Measurements from ENCODE around the gene HEXD.
"Not testable (repeated sequence)": the region's sequence is repeated elsewhere in the genome, so short reads cannot be mapped to it uniquely, and the experiment has no call there.

HEXD gene

GRCh38 chr17:82446124-82446523, 28.0 kb downstream of the HEXD start:
- no peak for DNase-seq
- intact Hi-C loops (cut with DNase I): no loop called here

- DNase-seq: no peak
- intact Hi-C loops (cut with DNase I): no loop called here
Observed at GRCh38 chr17:82446649-82447048, 28.5 kb downstream of the HEXD start.

- intact Hi-C loops (cut with DNase I): no loop called here
- no peak for DNase-seq
Observed at GRCh38 chr17:82447876-82448275, 29.7 kb downstream of the HEXD start.

DNA sequence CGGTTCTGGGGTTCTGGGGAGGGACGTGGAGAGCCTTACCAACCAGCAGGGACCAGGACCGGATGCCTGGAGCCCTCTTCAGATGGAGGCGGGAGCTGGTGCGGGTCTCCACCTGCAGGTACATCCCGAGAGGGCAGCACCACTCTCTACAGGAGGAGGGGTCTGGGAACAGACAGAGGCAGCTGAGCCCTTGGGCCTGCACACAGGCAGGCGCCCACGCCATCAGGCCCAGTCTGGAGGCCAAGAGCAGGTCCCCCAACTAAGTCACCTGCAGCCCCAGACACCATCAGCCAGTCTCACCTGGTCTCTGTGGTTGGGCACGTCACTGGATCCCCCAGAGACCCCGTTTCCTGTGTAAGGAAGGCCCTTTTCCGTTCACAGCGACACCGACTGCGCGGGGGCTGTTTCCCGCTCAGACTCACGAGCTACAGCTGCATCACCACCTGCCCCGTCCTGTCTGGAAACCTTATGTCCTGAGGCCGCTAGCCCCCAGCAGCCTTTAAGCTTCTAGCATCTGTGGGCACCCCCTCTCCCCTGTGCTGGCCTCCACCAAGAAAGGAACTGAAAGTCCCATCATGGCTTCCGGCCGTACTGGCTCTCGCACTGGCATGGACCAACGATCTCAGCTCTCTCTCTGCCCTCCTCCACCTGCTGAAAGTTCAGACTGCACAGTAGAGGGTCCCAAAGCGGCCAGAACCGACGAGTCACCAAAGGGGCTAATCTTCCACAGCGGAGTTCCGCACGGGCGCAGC, 31.2 kb downstream of the HEXD start:
- peak in 1 of 42 donors; percentile 19 for DNase-seq
- intact Hi-C loops (cut with DNase I): no loop called here

- no peak for DNase-seq
- intact Hi-C loops (cut with DNase I): loop anchor here (10.0 kb wide), 1 partner anchor 65 kb away; the partner anchor contains the start of gene FOXK2
Observed at GRCh38 chr17:82449883-82450356, 31.8 kb downstream of the HEXD start.

- intact Hi-C loops (cut with DNase I): loop anchor here (10.0 kb wide), 1 partner anchor 64 kb away; the partner anchor contains the start of gene FOXK2
- peak; percentile 73 to 96 (median 93) for DNase-seq
Observed at GRCh38 chr17:82450357-82451106, 32.4 kb downstream of the HEXD start, which contains the start of gene CYBC1. CYBC1 (minus strand) TSS chr17:82450752; CDS start chr17:82449254, 1,498 bp downstream.

DNA sequence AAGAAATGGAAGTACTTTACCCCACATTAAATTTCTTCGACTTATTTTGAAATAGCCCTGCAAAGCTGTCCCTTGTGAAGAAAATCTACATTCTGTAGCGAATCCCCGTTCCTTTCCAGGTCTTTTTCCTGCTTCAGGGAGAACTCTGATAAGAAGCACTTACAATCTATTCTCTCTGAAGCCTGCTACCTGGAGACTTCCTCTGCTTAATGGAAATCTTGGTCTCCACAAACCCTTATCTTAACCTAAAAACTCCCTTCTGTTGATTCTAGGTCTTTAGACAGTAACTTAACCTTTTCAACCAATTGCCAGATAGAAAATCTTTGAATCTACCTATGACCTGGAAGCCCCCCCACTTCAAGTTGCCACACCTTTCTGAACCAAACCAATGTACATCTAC, 34.0 kb downstream of the HEXD start:
- no peak for DNase-seq
- intact Hi-C loops (cut with DNase I): loop anchor here (10.0 kb wide), 1 partner anchor 63 kb away; the partner anchor contains the start of gene FOXK2

- intact Hi-C loops (cut with DNase I): loop anchor here (10.0 kb wide), 1 partner anchor 62 kb away; the partner anchor contains the start of gene FOXK2
- DNase-seq: not testable (repeated sequence)
Observed at GRCh38 chr17:82453151-82453550, 35.0 kb downstream of the HEXD start.

DNA sequence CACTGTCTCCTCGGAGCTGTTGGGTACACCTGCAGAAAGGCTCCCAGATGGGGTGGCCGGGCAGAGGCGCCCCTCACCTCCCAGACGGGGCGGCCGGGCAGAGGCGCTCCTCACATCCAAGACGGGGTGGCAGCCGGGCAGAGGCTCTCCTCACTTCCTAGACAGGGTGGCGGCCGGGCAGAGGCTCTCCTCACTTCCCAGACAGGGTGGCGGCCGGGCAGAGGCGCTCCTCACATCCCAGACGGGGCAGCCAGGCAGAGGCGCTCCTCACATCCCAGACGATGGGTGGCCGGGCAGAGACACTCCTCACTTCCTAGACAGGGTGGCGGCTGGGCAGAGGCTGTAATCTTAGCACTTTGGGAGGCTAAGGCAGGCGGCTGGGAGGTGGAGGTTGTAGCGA, 35.6 kb downstream of the HEXD start:
- intact Hi-C loops (cut with DNase I): loop anchor here (10.0 kb wide), 1 partner anchor 61 kb away; the partner anchor contains the start of gene FOXK2
- DNase-seq: not testable (repeated sequence)

DNA sequence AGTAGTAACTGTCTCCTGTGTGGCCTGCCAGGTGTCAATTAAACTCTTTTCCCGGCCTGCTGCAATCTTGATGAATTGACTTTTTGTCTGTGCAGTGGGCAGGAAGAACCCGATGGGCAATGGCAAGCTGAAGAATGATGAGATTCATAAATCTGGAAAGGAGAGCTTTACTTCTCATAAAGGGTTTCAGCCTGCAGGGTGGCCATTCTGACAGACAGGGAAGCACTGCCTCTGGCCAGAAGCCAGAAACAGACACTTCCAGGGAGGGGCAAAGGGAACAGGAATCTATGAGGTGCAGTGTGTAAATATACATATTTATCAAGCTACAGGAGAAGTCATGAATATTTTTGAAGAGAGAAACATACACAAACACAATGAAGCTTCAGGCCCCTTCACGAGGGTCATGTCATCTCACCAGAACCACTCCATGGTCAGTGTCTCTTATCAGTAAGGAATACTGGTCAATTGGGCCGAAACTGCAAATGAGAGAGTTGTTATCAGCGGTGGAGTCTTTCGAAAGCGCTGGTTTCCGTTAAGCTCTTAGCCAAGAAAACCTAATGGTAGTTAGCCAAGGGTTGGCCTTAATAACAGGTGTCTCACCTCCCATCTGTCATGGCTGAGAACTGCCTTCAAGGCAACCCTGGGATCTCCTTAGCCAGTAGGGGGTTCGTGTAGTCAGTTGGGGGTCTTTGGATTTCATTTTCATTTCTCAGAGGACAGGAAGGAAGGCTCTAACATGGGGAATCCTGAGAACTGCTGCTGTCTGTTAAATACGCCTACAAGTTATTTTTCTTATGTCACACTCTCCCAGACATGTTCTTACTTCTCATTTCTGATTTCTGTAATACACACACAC, 39.2 kb downstream of the HEXD start:
- intact Hi-C loops (cut with DNase I): loop anchor here (10.0 kb wide), 1 partner anchor 58 kb away; the partner anchor contains the start of gene FOXK2
- DNase-seq: no peak

GRCh38 chr17:82457929-82458178, 39.7 kb downstream of the HEXD start:
- DNase-seq: peak in 24 of 42 donors; percentile 88 to 97 (median 93)
- intact Hi-C loops (cut with DNase I): loop anchor here (10.0 kb wide), 1 partner anchor 57 kb away; the partner anchor contains the start of gene FOXK2

DNA sequence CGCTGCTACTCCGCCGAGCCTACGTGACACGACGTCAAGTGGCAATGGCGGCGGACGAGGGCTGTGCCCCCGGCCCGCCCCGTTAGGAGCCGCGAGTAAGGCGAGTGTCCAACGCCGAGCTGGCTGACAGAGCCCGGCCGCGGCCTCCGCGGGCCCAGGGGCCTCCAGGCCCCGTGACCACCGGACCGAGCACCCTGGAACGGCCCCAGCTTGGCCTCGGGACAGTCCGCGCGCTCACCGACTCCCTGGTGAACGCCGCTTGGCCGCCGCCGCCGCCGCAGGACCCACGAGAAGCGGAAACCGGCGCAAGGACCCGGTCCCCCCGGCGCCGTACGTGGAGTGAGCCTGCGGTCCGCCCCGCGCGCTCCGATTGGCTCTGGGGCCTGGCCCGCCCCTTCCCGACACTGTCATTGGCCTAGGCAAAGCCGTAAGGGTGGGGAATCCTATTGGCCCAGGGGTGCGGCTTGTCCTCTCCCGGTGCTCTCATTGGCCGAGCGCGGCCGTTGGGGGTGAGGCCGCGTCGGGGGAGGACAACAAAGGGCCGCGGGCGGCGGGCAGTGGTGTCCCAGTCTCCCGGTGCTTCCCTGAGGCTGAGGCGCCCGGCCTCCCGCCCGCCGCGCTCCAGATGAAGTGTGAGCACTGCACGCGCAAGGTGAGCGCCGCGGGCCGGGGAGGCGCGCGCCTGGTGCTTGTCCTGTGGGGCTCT, 40.2 kb downstream of the HEXD start, which contains the start of gene NARF:
TSS of gene NARF (plus strand) at position 563 of the 706 bp plus-strand sequence. CDS start at position 626, 63 bp downstream.
- peak; percentile 96 to 100 (median 99) for DNase-seq
- intact Hi-C loops (cut with DNase I): loop anchor here (10.0 kb wide), 1 partner anchor 56 kb away; the partner anchor contains the start of gene FOXK2

- intact Hi-C loops (cut with DNase I): loop anchor here (10.0 kb wide), 1 partner anchor 56 kb away; the partner anchor contains the start of gene FOXK2
- peak in 3 of 42 donors; percentile 42 to 43 (median 42) for DNase-seq
Observed at GRCh38 chr17:82458885-82459424, 40.8 kb downstream of the HEXD start.

DNA sequence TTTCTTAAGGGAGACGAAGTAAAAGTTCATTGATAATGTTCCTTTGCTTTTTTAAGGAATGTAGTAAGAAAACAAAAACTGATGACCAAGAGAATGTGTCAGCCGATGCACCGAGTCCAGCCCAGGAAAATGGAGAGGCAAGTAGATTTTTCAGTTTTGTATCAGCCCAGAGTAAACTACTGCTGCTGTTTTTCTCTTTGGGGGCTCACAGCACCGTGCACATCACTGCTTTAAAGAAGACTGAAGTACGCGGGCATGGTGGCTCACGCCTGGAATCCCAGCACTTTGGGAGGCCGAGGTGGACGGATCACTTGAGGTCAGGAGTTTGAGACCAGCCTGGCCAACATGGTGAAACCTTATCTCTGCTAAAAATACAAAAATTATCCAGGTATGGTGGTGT, 41.8 kb downstream of the HEXD start:
- not testable (repeated sequence) for DNase-seq
- intact Hi-C loops (cut with DNase I): loop anchor here (10.0 kb wide), 1 partner anchor 55 kb away; the partner anchor contains the start of gene FOXK2

- no peak for DNase-seq
- intact Hi-C loops (cut with DNase I): no loop called here
Observed at GRCh38 chr17:82461827-82462524, 43.8 kb downstream of the HEXD start.

- DNase-seq: no peak
- intact Hi-C loops (cut with DNase I): no loop called here
Observed at GRCh38 chr17:82463391-82463790, 45.2 kb downstream of the HEXD start.

DNA sequence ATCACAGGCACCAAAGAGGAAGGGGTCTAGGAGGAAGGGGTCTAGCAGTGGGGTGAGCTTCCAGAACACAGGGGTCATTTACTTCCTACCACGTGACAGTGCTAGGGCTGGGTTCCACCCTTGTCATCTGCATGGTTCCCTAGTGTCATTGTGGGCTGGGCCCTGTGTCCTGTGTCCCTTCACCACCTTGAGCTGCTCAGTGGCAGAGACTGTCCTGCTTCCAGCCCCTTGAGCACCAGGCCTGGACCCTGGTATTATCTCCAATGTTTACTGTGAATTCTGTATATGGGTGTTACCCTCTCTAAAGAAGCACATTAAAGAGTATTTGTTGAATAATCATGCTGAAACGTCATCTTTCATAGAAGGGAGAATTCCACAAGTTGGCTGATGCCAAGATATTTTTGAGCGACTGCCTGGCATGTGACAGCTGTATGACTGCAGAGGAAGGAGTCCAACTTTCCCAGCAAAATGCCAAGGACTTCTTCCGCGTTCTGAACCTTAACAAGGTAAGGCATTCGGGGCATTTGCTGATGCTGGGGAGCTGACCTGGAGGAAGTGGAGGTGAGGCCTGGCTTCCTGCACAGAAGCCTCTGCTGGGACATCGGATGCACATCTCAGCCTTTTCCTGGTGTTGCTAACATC, 45.9 kb downstream of the HEXD start:
- DNase-seq: no peak
- intact Hi-C loops (cut with DNase I): no loop called here
